Hepatocyte (in vitro differentiated cells): Measurements from ENCODE around the gene TENM4.

Experiments
- EZH2 ChIP-seq: fragments of 200-600 bp; sonication (generic); IDR thresholded peaks from 2 replicates; pipeline ENCODE4 v1.6.1; 2016; ENCODE audit warnings: antibody characterized with exemption, mild to moderate bottlenecking, borderline replicate concordance
- EZH2phosphoT487 ChIP-seq: fragments of 200-600 bp; sonication (generic); IDR thresholded peaks from one replicate; pipeline ENCODE4 v1.6.1; 2018; ENCODE audit warnings: antibody characterized with exemption, mild to moderate bottlenecking, low read depth, moderate library complexity; ENCODE audit not compliant: unreplicated experiment, severe bottlenecking
- TF ChIP-seq, protein P1 (sequence below): fragments of 200-600 bp; sonication (generic); IDR thresholded peaks from 2 replicates; pipeline ENCODE4 v1.5.1; 2016; ENCODE audit warnings: antibody characterized with exemption, mild to moderate bottlenecking; ENCODE audit not compliant: poor library complexity

DNA sequence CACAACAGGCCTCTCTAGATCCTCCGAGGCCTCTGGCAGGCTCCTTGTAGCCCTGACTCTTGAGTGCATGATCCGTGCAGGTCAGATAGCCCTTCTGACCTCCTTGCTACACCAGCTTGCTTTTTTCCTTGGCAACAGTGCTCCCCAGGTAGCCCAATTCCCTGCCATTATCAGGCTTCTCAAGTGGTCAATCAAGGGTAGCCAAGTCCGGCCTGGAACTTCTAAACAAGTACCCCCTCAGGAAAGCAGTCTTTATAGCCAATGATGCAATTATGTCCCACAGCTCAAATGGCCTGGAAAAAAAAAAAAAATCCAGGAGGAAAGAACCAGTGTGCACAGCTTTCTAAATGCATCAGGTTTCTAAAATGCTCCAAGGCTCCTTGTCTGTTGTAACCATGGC, 59.8 kb downstream of the TENM4 start:
- TF ChIP-seq EZH2 = no peak
- TF ChIP-seq, protein P1, sequence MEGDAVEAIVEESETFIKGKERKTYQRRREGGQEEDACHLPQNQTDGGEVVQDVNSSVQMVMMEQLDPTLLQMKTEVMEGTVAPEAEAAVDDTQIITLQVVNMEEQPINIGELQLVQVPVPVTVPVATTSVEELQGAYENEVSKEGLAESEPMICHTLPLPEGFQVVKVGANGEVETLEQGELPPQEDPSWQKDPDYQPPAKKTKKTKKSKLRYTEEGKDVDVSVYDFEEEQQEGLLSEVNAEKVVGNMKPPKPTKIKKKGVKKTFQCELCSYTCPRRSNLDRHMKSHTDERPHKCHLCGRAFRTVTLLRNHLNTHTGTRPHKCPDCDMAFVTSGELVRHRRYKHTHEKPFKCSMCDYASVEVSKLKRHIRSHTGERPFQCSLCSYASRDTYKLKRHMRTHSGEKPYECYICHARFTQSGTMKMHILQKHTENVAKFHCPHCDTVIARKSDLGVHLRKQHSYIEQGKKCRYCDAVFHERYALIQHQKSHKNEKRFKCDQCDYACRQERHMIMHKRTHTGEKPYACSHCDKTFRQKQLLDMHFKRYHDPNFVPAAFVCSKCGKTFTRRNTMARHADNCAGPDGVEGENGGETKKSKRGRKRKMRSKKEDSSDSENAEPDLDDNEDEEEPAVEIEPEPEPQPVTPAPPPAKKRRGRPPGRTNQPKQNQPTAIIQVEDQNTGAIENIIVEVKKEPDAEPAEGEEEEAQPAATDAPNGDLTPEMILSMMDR = no peak
- TF ChIP-seq EZH2phosphoT487 = no peak
